ENCODE data around the gene EFNA4. TPM values are rescaled to one million over a fixed set of nuclear protein-coding genes. Genes with fewer than 3 reads are reported as not detected.

Gene EFNA4
- total RNA-seq, 1 experiment from 2014 or later, result 22.7 TPM

DNA sequence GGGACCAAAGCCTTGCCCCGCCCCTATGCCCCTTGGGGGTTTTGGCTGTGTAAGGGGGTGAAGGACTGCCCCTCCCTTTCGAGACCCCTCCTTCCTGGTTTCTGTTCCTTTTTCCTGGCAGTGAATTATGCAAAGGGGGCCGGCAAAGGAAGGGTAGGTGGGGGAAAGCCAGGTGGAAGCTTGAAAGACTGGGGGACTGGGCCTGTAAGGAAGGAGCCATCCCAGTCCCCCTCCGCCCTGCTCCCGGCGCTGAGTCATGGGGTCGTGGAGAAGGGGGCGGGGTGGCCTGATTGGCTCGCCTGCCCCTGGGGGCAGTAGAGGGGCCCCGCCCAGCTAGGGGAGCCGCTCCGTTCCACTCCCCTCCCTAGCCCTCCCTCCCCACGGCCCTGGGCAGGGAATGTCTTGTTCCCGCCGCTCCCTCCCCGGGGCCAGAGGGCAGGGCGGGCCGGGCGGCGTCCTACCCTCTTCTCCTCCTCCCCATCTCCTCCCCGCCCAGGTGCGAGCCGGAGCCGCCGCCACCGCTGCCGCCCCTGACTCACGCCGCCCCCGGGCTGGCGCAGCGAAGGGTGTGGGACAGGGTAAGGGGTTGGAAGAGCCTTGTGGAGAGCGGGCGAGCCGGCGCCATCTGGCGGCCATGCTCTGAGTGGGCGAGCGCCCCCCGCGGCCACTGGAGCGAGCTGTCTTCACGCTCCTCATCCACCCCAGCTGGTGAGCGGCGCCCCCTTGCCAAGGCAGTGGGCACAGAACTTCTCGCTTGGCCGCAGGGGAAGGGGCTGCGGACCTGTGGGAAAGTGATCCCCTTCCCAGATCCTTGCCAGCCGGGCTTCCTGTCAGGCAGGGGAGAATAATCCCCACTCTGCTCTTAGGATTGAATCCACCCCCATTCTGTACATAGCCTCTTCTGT lies 46.2 kb upstream of the EFNA4 start (continued):
- TF ChIP-seq, protein P1, sequence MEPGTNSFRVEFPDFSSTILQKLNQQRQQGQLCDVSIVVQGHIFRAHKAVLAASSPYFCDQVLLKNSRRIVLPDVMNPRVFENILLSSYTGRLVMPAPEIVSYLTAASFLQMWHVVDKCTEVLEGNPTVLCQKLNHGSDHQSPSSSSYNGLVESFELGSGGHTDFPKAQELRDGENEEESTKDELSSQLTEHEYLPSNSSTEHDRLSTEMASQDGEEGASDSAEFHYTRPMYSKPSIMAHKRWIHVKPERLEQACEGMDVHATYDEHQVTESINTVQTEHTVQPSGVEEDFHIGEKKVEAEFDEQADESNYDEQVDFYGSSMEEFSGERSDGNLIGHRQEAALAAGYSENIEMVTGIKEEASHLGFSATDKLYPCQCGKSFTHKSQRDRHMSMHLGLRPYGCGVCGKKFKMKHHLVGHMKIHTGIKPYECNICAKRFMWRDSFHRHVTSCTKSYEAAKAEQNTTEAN (CRISPR knock-in tag; IDR thresholded peaks at IDR 0.05), result peak; percentile 71; the same call in 1 of the 2 replicates
- no peak for TF ChIP-seq ZNF423 (CRISPR knock-in tag; IDR thresholded peaks at IDR 0.05)
- 0 out of 2 replicates have a peak, but pooled peaks have one; percentile 82 for TF ChIP-seq ZNF281 (CRISPR knock-in tag; IDR thresholded peaks at IDR 0.05)
- peak; percentile 89 for TF ChIP-seq NFE2L1 (CRISPR knock-in tag; IDR thresholded peaks at IDR 0.05)
- 0 out of 2 replicates have a peak, but pooled peaks have one; percentile 19 for TF ChIP-seq ZNF317 (CRISPR knock-in tag; IDR thresholded peaks at IDR 0.05; ENCODE audit: borderline replicate concordance, low read depth)
- TF ChIP-seq NR1H2 (CRISPR knock-in tag; IDR thresholded peaks at IDR 0.05), result no peak
- TF ChIP-seq, protein P2, sequence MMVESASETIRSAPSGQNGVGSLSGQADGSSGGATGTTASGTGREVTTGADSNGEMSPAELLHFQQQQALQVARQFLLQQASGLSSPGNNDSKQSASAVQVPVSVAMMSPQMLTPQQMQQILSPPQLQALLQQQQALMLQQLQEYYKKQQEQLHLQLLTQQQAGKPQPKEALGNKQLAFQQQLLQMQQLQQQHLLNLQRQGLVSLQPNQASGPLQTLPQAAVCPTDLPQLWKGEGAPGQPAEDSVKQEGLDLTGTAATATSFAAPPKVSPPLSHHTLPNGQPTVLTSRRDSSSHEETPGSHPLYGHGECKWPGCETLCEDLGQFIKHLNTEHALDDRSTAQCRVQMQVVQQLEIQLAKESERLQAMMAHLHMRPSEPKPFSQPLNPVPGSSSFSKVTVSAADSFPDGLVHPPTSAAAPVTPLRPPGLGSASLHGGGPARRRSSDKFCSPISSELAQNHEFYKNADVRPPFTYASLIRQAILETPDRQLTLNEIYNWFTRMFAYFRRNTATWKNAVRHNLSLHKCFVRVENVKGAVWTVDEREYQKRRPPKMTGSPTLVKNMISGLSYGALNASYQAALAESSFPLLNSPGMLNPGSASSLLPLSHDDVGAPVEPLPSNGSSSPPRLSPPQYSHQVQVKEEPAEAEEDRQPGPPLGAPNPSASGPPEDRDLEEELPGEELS (CRISPR knock-in tag; IDR thresholded peaks at IDR 0.05), result peak; percentile 75
- TF ChIP-seq ARID4B (CRISPR knock-in tag; IDR thresholded peaks at IDR 0.05; ENCODE audit: borderline replicate concordance), result peak; percentile 84; the same call in 1 of the 2 replicates
- peak; percentile 62; the same call in 1 of the 2 replicates for TF ChIP-seq MYBL2 (CRISPR knock-in tag; IDR thresholded peaks at IDR 0.05)
- TF ChIP-seq CREM (CRISPR knock-in tag; IDR thresholded peaks at IDR 0.05), result peak; percentile 48
- TF ChIP-seq KAT7 (CRISPR knock-in tag; IDR thresholded peaks at IDR 0.05; ENCODE audit: borderline replicate concordance), result peak; percentile 90; the same call in 1 of the 2 replicates
- TF ChIP-seq, protein P3, sequence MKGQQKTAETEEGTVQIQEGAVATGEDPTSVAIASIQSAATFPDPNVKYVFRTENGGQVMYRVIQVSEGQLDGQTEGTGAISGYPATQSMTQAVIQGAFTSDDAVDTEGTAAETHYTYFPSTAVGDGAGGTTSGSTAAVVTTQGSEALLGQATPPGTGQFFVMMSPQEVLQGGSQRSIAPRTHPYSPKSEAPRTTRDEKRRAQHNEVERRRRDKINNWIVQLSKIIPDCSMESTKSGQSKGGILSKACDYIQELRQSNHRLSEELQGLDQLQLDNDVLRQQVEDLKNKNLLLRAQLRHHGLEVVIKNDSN (CRISPR knock-in tag; IDR thresholded peaks at IDR 0.05), result peak; percentile 61; the same call in 1 of the 2 replicates

Measured in WTC11 (cell line).